GM23338 (cell line): Measurements from ENCODE around the gene UBFD1. TPM values are rescaled to one million over a fixed set of nuclear protein-coding genes. Genes with fewer than 3 reads are reported as not detected.

Source experiments
- ATAC-seq: fragments of 200-7000 bp; cut with Tn5 transposase; 3 replicates; pipeline ENCODE4 v1.9.1; 2020
- DNase-seq: peaks from one replicate; pipeline ENCODE4 v3.0.0-alpha.2; 2015; ENCODE audit warnings: low spot score
- H2AFZ ChIP-seq: fragments of 200-600 bp; sonication (generic); 2 replicates; pipeline ENCODE4 v1.8.0; 2016; ENCODE audit warnings: antibody characterized with exemption, mild to moderate bottlenecking, moderate library complexity
- H3F3A ChIP-seq: fragments of 200-600 bp; sonication (generic); replicated peaks from 2 replicates; pipeline ENCODE4 v1.8.0; 2017; ENCODE audit warnings: antibody characterized with exemption, mixed run types, low read depth
- H3K27ac ChIP-seq: fragments of 200-600 bp; sonication (generic); 2 replicates; pipeline ENCODE4 v1.6.1; 2016; ENCODE audit warnings: low read depth
- H3K27me3 ChIP-seq: fragments of 200-600 bp; sonication (generic); 2 replicates; pipeline ENCODE4 v1.8.0; 2016; ENCODE audit warnings: mild to moderate bottlenecking, mixed run types, moderate library complexity; ENCODE audit not compliant: insufficient read depth
- H3K36me3 ChIP-seq: fragments of 200-600 bp; sonication (generic); 2 replicates; pipeline ENCODE4 v1.8.0; 2016; ENCODE audit warnings: mild to moderate bottlenecking; ENCODE audit not compliant: insufficient read depth
- H3K4me1 ChIP-seq: fragments of 200-600 bp; sonication (generic); 2 replicates; pipeline ENCODE4 v1.8.0; 2016; ENCODE audit warnings: mild to moderate bottlenecking, moderate library complexity; ENCODE audit not compliant: insufficient read depth
- H3K4me2 ChIP-seq: fragments of 200-600 bp; sonication (generic); 2 replicates; pipeline ENCODE4 v1.7.1; 2017; ENCODE audit warnings: mixed run types
- H3K4me3 ChIP-seq: fragments of 200-600 bp; sonication (generic); 2 replicates; pipeline ENCODE4 v1.6.1; 2016; ENCODE audit warnings: mixed run types
- H3K79me2 ChIP-seq: fragments of 200-600 bp; sonication (generic); replicated peaks from 2 replicates; pipeline ENCODE4 v1.8.0; 2017; ENCODE audit warnings: mild to moderate bottlenecking; ENCODE audit not compliant: insufficient read depth
- H3K9me2 ChIP-seq: fragments of 200-600 bp; sonication (generic); 2 replicates; pipeline ENCODE4 v1.8.0; 2017; ENCODE audit not compliant: insufficient read depth
- H4K20me1 ChIP-seq: fragments of 200-600 bp; sonication (generic); replicated peaks from 2 replicates; pipeline ENCODE4 v1.8.0; 2017; ENCODE audit warnings: mild to moderate bottlenecking; ENCODE audit not compliant: insufficient read depth
- H3K27ac Mint-ChIP-seq: 2 replicates; pipeline ENCODE4 v1.8.0; 2020; ENCODE audit warnings: inconsistent platforms, mild to moderate bottlenecking, moderate library complexity, mixed read lengths
- H3K27me3 Mint-ChIP-seq: 3 replicates; pipeline ENCODE4 v1.8.0; 2022; ENCODE audit warnings: low read depth, mild to moderate bottlenecking, moderate library complexity, mixed read lengths, inconsistent platforms; ENCODE audit not compliant: insufficient read depth, poor library complexity
- H3K36me3 Mint-ChIP-seq: 3 replicates; pipeline ENCODE4 v1.8.0; 2021; ENCODE audit warnings: low read depth, mild to moderate bottlenecking, inconsistent platforms, moderate library complexity, mixed read lengths
- H3K4me1 Mint-ChIP-seq: 3 replicates; pipeline ENCODE4 v1.8.0; 2020; ENCODE audit warnings: mild to moderate bottlenecking, inconsistent platforms, mixed read lengths
- H3K4me3 Mint-ChIP-seq: 3 replicates; pipeline ENCODE4 v1.8.0; 2021; ENCODE audit warnings: moderate library complexity, mild to moderate bottlenecking, inconsistent platforms, mixed read lengths
- H3K9me3 Mint-ChIP-seq: 3 replicates; pipeline ENCODE4 v1.8.0; 2020; ENCODE audit warnings: moderate library complexity, mild to moderate bottlenecking, inconsistent platforms, mixed read lengths
- EZH2phosphoT487 ChIP-seq: fragments of 200-600 bp; sonication (generic); IDR thresholded peaks from one replicate; pipeline ENCODE4 v1.8.1; 2018; ENCODE audit warnings: antibody characterized with exemption; ENCODE audit not compliant: unreplicated experiment
- NANOG ChIP-seq: IDR thresholded peaks from 2 replicates; pipeline ENCODE4 v1.6.1; 2016; ENCODE audit warnings: antibody characterized with exemption, borderline replicate concordance
- ZNF331 ChIP-seq: fragments of 250-450 bp; sonication (Bioruptor Pico); IDR thresholded peaks from 2 replicates; pipeline ENCODE4 v1.5.0; 2020; ENCODE audit warnings: low read depth, mild to moderate bottlenecking, moderate library complexity
- polyA plus RNA-seq: library from polyadenylated mRNA; unstranded; fragments of >200 nt; fragmentation: Nextera tagmentation; extraction: Ambion mirVana; gene quantifications from 2 replicates; pipeline ENCODE4 v1.2.1, GENCODE V29; 2016
- total RNA-seq: library from RNA; depleted of rRNA; stranded (reverse); fragments of >200 nt; shearing (Covaris generic); gene quantifications from 2 replicates; pipeline ENCODE4 v1.2.3, GENCODE V29; 2014
- TF ChIP-seq, protein P1 (sequence below), 2 experiments: fragments of 200-600 bp in 1 of 2; sonication (generic) in 1 of 2; conservative IDR thresholded peaks; 2 replicates each; pipeline versions ENCODE4 v1.5.1 to v1.6.1; 2016 to 2017; ENCODE audit warnings: antibody characterized with exemption in 2 of 2, low read depth in 2 of 2, mild to moderate bottlenecking in 2 of 2, moderate library complexity in 1 of 2
- TF ChIP-seq, protein P2 (sequence below): IDR thresholded peaks from one replicate; pipeline ENCODE4 v1.6.1; 2018; ENCODE audit warnings: antibody characterized with exemption; ENCODE audit not compliant: unreplicated experiment
- TF ChIP-seq, protein P3 (sequence below): IDR thresholded peaks from 2 replicates; pipeline ENCODE4 v1.6.1; 2016; ENCODE audit warnings: antibody characterized with exemption
- TF ChIP-seq, protein P4 (sequence below): fragments of 250-450 bp; sonication (Bioruptor Pico); IDR thresholded peaks from 2 replicates; pipeline ENCODE4 v1.5.0; 2020; ENCODE audit warnings: mild to moderate bottlenecking, moderate library complexity

UBFD1 gene
- total and polyA plus RNA-seq, 2 experiments from 2014 or later, result 28.5 to 249 TPM

DNA sequence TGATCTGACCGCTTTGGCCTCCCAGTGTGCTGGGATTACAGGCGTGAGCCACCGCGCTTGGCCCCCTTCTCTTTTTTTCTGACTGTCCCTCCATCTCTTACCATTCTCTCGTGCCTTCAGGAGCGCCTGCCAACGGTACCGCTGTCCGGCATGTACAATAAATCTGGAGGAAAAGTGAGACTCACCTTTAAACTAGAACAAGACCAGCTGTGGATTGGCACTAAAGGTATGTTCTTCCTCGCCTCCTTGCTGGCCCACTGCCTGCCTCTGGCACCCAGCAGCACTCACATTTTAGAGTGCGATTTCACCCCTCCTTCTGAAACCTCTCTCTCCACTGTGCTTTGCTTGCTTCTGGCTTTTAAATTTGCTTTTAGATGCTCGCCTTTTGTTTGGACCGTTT is 5.0 kb downstream of the UBFD1 start (continued):
- TF ChIP-seq, protein P1, sequence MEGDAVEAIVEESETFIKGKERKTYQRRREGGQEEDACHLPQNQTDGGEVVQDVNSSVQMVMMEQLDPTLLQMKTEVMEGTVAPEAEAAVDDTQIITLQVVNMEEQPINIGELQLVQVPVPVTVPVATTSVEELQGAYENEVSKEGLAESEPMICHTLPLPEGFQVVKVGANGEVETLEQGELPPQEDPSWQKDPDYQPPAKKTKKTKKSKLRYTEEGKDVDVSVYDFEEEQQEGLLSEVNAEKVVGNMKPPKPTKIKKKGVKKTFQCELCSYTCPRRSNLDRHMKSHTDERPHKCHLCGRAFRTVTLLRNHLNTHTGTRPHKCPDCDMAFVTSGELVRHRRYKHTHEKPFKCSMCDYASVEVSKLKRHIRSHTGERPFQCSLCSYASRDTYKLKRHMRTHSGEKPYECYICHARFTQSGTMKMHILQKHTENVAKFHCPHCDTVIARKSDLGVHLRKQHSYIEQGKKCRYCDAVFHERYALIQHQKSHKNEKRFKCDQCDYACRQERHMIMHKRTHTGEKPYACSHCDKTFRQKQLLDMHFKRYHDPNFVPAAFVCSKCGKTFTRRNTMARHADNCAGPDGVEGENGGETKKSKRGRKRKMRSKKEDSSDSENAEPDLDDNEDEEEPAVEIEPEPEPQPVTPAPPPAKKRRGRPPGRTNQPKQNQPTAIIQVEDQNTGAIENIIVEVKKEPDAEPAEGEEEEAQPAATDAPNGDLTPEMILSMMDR (conservative IDR thresholded peaks at IDR 0.05; ENCODE audit: low read depth in 2 of 2), result no peak
- TF ChIP-seq, protein P2, sequence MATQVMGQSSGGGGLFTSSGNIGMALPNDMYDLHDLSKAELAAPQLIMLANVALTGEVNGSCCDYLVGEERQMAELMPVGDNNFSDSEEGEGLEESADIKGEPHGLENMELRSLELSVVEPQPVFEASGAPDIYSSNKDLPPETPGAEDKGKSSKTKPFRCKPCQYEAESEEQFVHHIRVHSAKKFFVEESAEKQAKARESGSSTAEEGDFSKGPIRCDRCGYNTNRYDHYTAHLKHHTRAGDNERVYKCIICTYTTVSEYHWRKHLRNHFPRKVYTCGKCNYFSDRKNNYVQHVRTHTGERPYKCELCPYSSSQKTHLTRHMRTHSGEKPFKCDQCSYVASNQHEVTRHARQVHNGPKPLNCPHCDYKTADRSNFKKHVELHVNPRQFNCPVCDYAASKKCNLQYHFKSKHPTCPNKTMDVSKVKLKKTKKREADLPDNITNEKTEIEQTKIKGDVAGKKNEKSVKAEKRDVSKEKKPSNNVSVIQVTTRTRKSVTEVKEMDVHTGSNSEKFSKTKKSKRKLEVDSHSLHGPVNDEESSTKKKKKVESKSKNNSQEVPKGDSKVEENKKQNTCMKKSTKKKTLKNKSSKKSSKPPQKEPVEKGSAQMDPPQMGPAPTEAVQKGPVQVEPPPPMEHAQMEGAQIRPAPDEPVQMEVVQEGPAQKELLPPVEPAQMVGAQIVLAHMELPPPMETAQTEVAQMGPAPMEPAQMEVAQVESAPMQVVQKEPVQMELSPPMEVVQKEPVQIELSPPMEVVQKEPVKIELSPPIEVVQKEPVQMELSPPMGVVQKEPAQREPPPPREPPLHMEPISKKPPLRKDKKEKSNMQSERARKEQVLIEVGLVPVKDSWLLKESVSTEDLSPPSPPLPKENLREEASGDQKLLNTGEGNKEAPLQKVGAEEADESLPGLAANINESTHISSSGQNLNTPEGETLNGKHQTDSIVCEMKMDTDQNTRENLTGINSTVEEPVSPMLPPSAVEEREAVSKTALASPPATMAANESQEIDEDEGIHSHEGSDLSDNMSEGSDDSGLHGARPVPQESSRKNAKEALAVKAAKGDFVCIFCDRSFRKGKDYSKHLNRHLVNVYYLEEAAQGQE, result no peak
- TF ChIP-seq, protein P3, sequence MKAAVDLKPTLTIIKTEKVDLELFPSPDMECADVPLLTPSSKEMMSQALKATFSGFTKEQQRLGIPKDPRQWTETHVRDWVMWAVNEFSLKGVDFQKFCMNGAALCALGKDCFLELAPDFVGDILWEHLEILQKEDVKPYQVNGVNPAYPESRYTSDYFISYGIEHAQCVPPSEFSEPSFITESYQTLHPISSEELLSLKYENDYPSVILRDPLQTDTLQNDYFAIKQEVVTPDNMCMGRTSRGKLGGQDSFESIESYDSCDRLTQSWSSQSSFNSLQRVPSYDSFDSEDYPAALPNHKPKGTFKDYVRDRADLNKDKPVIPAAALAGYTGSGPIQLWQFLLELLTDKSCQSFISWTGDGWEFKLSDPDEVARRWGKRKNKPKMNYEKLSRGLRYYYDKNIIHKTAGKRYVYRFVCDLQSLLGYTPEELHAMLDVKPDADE, result no peak
- TF ChIP-seq NANOG (no peak), EZH2phosphoT487 (no peak), ZNF331 (no peak)

DNA sequence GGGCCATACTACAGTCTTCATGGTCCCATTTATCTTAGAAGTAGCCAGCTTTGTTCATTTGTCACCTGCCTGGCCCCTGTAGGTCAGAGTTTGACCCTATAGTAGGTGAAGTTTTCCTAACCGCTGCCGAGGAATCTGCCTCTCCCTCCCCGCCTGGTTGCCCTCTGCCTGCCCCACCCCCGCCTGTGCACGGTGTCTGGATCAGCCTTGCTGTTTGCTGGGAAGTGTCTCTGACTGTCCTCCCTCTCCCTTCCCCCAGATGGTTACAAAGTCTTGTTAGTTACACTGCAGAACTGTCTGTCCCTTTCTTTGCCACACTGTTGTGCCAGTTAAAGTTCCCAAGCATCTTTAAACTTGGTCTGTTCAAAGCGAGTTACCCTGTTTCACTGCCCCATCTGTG is 5.7 kb downstream of the UBFD1 start:
- Mint-ChIP-seq H3K27me3 (peaks cover 3% of the 10 kb centered on the region), H3K27ac (no peak overlapping the region), H3K36me3 (peaks cover 83% of the 10 kb centered on the region), H3K9me3 (no peaks in the 10 kb centered on the region), H3K4me3 (no peak overlapping the region), H3K4me1 (peaks cover 5% of the 10 kb centered on the region; the same call in 1 of the 3 replicates)
- Histone ChIP-seq H3K36me3 (peaks cover 67% of the 10 kb centered on the region), H3K4me3 (no peak overlapping the region), H2AFZ (no peak overlapping the region), H3F3A (peaks cover 11% of the 10 kb centered on the region; the same call in 1 of the 2 replicates), H3K79me2 (peaks cover 49% of the 10 kb centered on the region), H3K27me3 (no peaks in the 10 kb centered on the region), H3K4me2 (no peak overlapping the region), H4K20me1 (peaks cover 25% of the 10 kb centered on the region), H3K4me1 (peaks cover 8% of the 10 kb centered on the region; the same call in 1 of the 2 replicates), H3K27ac (no peak overlapping the region), H3K9me2 (no peaks in the 10 kb centered on the region)
- ATAC-seq, result no peak
- no peak for DNase-seq
- TF ChIP-seq, protein P2, result no peak
- TF ChIP-seq, protein P4, sequence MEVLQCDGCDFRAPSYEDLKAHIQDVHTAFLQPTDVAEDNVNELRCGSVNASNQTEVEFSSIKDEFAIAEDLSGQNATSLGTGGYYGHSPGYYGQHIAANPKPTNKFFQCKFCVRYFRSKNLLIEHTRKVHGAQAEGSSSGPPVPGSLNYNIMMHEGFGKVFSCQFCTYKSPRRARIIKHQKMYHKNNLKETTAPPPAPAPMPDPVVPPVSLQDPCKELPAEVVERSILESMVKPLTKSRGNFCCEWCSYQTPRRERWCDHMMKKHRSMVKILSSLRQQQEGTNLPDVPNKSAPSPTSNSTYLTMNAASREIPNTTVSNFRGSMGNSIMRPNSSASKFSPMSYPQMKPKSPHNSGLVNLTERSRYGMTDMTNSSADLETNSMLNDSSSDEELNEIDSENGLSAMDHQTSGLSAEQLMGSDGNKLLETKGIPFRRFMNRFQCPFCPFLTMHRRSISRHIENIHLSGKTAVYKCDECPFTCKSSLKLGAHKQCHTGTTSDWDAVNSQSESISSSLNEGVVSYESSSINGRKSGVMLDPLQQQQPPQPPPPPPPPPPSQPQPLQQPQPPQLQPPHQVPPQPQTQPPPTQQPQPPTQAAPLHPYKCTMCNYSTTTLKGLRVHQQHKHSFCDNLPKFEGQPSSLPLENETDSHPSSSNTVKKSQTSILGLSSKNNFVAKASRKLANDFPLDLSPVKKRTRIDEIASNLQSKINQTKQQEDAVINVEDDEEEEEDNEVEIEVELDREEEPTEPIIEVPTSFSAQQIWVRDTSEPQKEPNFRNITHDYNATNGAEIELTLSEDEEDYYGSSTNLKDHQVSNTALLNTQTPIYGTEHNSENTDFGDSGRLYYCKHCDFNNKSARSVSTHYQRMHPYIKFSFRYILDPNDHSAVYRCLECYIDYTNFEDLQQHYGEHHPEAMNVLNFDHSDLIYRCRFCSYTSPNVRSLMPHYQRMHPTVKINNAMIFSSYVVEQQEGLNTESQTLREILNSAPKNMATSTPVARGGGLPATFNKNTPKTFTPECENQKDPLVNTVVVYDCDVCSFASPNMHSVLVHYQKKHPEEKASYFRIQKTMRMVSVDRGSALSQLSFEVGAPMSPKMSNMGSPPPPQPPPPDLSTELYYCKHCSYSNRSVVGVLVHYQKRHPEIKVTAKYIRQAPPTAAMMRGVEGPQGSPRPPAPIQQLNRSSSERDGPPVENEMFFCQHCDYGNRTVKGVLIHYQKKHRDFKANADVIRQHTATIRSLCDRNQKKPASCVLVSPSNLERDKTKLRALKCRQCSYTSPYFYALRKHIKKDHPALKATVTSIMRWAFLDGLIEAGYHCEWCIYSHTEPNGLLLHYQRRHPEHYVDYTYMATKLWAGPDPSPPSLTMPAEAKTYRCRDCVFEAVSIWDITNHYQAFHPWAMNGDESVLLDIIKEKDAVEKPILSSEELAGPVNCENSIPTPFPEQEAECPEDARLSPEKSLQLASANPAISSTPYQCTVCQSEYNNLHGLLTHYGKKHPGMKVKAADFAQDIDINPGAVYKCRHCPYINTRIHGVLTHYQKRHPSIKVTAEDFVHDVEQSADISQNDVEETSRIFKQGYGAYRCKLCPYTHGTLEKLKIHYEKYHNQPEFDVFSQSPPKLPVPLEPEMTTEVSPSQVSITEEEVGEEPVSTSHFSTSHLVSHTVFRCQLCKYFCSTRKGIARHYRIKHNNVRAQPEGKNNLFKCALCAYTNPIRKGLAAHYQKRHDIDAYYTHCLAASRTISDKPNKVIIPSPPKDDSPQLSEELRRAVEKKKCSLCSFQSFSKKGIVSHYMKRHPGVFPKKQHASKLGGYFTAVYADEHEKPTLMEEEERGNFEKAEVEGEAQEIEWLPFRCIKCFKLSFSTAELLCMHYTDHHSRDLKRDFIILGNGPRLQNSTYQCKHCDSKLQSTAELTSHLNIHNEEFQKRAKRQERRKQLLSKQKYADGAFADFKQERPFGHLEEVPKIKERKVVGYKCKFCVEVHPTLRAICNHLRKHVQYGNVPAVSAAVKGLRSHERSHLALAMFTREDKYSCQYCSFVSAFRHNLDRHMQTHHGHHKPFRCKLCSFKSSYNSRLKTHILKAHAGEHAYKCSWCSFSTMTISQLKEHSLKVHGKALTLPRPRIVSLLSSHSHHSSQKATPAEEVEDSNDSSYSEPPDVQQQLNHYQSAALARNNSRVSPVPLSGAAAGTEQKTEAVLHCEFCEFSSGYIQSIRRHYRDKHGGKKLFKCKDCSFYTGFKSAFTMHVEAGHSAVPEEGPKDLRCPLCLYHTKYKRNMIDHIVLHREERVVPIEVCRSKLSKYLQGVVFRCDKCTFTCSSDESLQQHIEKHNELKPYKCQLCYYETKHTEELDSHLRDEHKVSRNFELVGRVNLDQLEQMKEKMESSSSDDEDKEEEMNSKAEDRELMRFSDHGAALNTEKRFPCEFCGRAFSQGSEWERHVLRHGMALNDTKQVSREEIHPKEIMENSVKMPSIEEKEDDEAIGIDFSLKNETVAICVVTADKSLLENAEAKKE (CRISPR knock-in tag), result no peak
- no peak for TF ChIP-seq EZH2phosphoT487
